Kidney epithelial cell (primary cell): Measurements from ENCODE around the gene NBEAL1. TPM values are rescaled to one million over a fixed set of nuclear protein-coding genes. Genes with fewer than 3 reads are reported as not detected.
A peak's percentile ranks its signal among the peaks of the same experiment; 100 is the strongest.
"Not testable (repeated sequence)": the region's sequence is repeated elsewhere in the genome, so short reads cannot be mapped to it uniquely, and the experiment has no call there.

Source experiments
- DNase-seq: peaks from one replicate; pipeline ENCODE4 v3.0.0-alpha.2; 2010; ENCODE audit warnings: low read depth
- H3K27me3 ChIP-seq: 2 replicates; pipeline ENCODE4 v1.6.0; 2011; ENCODE audit warnings: low read length; ENCODE audit not compliant: control insufficient read depth, insufficient read depth
- H3K36me3 ChIP-seq: 2 replicates; pipeline ENCODE4 v1.5.1; 2011; ENCODE audit warnings: low read length; ENCODE audit not compliant: control insufficient read depth, insufficient read depth
- H3K4me3 ChIP-seq: 2 replicates; pipeline ENCODE4 v1.5.1; 2011; ENCODE audit warnings: low read depth, mild to moderate bottlenecking, control low read depth, low read length
- total RNA-seq: library from RNA; depleted of rRNA; stranded (reverse); fragments of >200 nt; gene quantifications from 2 replicates; pipeline ENCODE4 v1.2.3, GENCODE V29; 2015
- TF ChIP-seq, protein P1 (sequence below): IDR thresholded peaks from 2 replicates; pipeline ENCODE4 v1.5.1; 2011; ENCODE audit warnings: mild to moderate bottlenecking, moderate library complexity, low read length, control low read depth, inconsistent platforms; ENCODE audit not compliant: insufficient read depth, poor library complexity, severe bottlenecking

The NBEAL1 gene
- 14.8 and 16.0 TPM in 2 replicates for total RNA-seq

DNA sequence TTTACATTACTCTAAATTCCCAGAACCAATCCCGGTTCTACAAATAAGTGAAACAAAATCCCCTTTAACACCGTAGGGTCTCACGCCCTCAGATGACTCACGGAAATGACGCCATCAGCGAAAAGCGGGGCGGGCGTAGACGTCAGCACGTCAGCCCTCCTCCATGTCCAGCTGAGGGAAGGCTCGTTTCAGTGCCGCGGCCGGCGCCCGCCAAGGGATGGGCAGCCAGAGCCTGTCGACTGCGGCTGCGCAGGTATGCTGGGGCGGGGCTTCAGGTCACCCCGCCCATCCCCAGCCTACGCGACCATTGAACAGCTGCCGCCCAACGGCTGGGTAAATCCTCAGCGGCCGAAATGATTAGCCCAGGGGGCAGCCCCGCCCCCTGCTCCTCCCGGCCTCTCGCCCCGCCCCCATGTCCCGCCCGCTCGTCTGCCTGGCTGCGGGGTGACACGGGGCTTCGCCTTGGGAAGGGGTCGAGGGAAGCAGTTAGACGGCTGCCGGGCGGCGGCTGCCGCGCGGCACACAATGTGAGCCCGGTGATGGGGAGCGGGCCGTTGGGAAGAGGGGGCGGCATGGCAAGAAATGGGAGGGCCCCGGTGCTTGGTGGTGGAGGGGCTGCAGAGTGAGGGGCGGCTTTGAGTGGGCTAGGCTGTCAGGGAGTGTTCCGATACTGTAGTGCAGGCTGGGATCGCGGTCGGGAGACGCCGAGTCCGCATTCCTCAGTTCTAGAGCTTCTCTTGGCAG lies at the start of gene NBEAL1:
Gene NBEAL1, plus strand, starts transcription at position 420 of the 744 bp plus-strand sequence. CDS start 1,510 bp downstream, outside the sequence.
- H3K27me3 ChIP-seq, result no peaks in the 10 kb centered on the region
- H3K4me3 ChIP-seq, result peak within 1 kb of the TSS; percentile 91
- TF ChIP-seq, protein P1, sequence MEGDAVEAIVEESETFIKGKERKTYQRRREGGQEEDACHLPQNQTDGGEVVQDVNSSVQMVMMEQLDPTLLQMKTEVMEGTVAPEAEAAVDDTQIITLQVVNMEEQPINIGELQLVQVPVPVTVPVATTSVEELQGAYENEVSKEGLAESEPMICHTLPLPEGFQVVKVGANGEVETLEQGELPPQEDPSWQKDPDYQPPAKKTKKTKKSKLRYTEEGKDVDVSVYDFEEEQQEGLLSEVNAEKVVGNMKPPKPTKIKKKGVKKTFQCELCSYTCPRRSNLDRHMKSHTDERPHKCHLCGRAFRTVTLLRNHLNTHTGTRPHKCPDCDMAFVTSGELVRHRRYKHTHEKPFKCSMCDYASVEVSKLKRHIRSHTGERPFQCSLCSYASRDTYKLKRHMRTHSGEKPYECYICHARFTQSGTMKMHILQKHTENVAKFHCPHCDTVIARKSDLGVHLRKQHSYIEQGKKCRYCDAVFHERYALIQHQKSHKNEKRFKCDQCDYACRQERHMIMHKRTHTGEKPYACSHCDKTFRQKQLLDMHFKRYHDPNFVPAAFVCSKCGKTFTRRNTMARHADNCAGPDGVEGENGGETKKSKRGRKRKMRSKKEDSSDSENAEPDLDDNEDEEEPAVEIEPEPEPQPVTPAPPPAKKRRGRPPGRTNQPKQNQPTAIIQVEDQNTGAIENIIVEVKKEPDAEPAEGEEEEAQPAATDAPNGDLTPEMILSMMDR, result no peak
- H3K36me3 ChIP-seq, result no peaks in the 10 kb centered on the region
- peak; percentile 90 for DNase-seq

GRCh38 chr2:202965810-202966460 lies 48.7 kb upstream of the NBEAL1 start:
- DNase-seq, result peak; percentile 59
- H3K27me3 ChIP-seq, result no peaks in the 10 kb centered on the region
- TF ChIP-seq, protein P1, result no peak

GRCh38 chr2:202969404-202969803 lies 45.3 kb upstream of the NBEAL1 start:
- DNase-seq, H3K4me3 ChIP-seq, H3K27me3 ChIP-seq, H3K36me3 ChIP-seq: not testable (repeated sequence)

More at GRCh38 chr2:202965810-202966460, 48.7 kb upstream of the NBEAL1 start:
- H3K4me3 ChIP-seq, result no peak overlapping the region
- no peaks in the 10 kb centered on the region for H3K36me3 ChIP-seq

- Histone ChIP-seq H3K27me3 (no peaks in the 10 kb centered on the region), H3K4me3 (no peak overlapping the region), H3K36me3 (peaks cover 1% of the 10 kb centered on the region)
- TF ChIP-seq, protein P1, result no peak
- no peak for DNase-seq
Measured at GRCh38 chr2:202976809-202977208, 37.9 kb upstream of the NBEAL1 start.

DNA sequence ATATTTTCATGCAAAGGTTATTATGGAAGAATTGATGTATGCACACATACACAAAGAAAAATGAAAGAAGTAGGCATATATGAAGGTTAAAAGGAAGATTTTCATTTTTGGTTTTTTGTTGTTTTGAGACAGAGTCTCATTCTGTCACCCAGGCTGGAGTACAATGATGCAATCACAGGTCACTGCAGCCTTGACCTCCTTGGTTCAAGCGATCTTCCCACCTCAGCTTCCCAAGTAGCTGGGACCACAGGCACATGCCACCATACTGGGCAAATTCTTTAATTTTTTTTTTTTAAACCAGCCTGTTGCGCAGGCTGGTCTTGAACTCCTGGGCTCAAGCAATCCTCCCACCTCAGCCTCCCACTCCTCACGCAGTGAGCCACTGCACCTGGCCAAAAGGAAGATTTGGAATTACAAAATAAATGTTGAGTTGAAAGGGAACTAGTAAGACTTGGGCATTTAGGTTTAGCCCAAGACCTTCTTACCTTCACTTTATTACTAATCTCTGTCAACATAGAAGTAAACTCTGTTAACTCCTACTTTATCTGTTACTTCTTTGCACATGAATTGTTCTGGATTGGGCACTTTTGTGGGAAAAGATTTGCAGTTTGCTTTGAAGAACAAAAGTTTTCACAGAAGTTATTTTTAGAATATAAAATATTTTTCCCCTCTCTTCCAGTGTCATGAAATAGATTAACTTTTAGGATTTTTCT lies 31.7 kb upstream of the NBEAL1 start:
- Histone ChIP-seq H3K4me3 (no peak overlapping the region), H3K27me3 (no peaks in the 10 kb centered on the region), H3K36me3 (peaks cover 1% of the 10 kb centered on the region)
- DNase-seq, result no peak
- TF ChIP-seq, protein P1, result no peak

DNA sequence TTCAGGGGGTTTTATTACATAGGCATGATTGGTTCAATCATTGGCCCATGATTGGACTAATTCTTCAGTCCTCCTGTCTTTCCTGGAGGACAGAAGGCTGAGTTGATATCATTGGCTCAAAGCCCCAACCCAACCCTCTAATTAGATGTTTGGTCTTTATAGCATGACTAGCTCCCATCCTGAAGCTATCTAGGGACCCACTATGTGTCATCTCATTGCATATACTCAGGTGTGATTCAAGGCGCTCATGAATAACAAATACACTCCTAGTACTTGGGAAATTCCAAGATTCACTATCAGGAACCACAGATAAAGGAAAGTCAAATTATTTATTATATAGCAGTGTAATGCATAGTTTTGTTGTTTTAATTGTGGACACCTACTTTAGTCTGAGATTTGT lies 24.9 kb upstream of the NBEAL1 start:
- TF ChIP-seq, protein P1, result no peak
- no peak for DNase-seq
- no peaks in the 10 kb centered on the region for H3K36me3 ChIP-seq
- H3K4me3 ChIP-seq, result no peak overlapping the region
- no peaks in the 10 kb centered on the region for H3K27me3 ChIP-seq
